Measurements from ENCODE around the gene OR4C15.

The OR4C15 gene

GRCh38 chr11:55554169-55554568 lies at the start of gene OR4C15:
OR4C15 (plus strand) TSS chr11:55554469; CDS start chr11:55554469, 0 bp downstream.
- DNase-seq, result no peak

DNA sequence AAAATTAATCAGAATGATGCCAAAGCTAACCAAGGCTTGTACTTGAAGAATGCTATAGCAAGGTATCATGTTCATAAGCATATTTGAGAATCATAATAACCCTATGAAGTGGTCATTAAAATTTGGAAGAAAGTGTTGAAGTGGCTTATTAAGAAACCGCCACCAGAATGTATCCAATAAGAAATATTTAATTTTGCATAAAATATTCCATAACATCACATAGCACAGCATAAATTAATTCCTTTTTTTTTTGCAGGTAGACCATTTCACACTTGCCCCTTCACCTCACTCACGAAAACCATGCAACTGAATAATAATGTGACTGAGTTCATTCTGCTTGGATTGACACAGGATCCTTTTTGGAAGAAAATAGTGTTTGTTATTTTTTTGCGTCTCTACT lies 17.6 kb downstream of the OR4C15 start, which contains the start of gene OR4C16:
TSS of gene OR4C16 (plus strand) at position 301 of the 400 bp plus-strand sequence. CDS start at position 301, 0 bp downstream.
- no peak for DNase-seq

- no peak for DNase-seq
Observed at GRCh38 chr11:55572548-55572947, 18.3 kb downstream of the OR4C15 start.

All from CD4-positive, alpha-beta T cell treated with Interleukin-17A for 1 hour (primary cell).